Nephron (organoid): ENCODE measurements around the gene AGFG2.
"Not testable (repeated sequence)": the region's sequence is repeated elsewhere in the genome, so short reads cannot be mapped to it uniquely, and the experiment has no call there.

Source experiments
- H3K27ac Mint-ChIP-seq, 3 experiments: 2 replicates each; pipeline ENCODE4 v1.8.0; 2020; ENCODE audit warnings: mixed read lengths in 3 of 3, mild to moderate bottlenecking in 2 of 3, moderate library complexity in 1 of 3
- H3K27me3 Mint-ChIP-seq: 2 replicates; pipeline ENCODE4 v1.8.0; 2021; ENCODE audit warnings: low read depth, mild to moderate bottlenecking, moderate library complexity, mixed read lengths
- H3K36me3 Mint-ChIP-seq: 2 replicates; pipeline ENCODE4 v1.8.0; 2020; ENCODE audit warnings: low read depth, mixed read lengths
- H3K4me1 Mint-ChIP-seq: 2 replicates; pipeline ENCODE4 v1.8.0; 2020; ENCODE audit warnings: mixed read lengths
- H3K4me3 Mint-ChIP-seq, 3 experiments: 2 replicates each; pipeline ENCODE4 v1.8.0; 2020; ENCODE audit warnings: mild to moderate bottlenecking in 3 of 3, mixed read lengths in 3 of 3, moderate library complexity in 2 of 3
- H3K9me3 Mint-ChIP-seq: 2 replicates; pipeline ENCODE4 v1.8.0; 2020; ENCODE audit warnings: mixed read lengths
- TF ChIP-seq, protein P1 (sequence below), 3 experiments: fragments of 200-600 bp; sonication (generic); IDR thresholded peaks; one replicate each; pipeline ENCODE4 v1.5.0; 2021; ENCODE audit warnings: antibody characterized with exemption in 3 of 3; ENCODE audit not compliant: unreplicated experiment in 3 of 3

Gene AGFG2

DNA sequence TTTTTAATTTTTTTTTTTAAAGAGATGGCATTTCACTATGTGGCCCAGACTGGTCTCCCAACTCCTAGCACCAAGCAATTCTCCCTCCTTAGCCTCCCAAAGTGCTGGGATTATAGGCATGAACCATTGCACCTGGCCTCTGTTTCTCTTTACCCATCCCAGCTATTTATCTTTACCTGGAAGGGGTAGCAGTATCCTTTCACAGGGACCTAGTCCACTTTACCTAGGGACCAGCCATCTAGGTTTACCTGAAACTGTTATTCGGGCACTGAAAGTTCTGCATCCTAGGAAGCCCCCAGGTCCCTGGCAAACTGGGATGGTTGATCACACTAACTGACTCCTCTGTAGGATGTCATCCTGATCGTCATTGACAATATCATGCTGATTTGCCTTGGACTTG is 21.7 kb upstream of the AGFG2 start:
- Mint-ChIP-seq H3K4me1 (peaks cover 12% of the 10 kb centered on the region), H3K4me3 (no peak overlapping the region), H3K27me3 (no peaks in the 10 kb centered on the region), H3K27ac (no peak overlapping the region), H3K36me3 (no peaks in the 10 kb centered on the region), H3K9me3 (no peaks in the 10 kb centered on the region)
- TF ChIP-seq, protein P1, sequence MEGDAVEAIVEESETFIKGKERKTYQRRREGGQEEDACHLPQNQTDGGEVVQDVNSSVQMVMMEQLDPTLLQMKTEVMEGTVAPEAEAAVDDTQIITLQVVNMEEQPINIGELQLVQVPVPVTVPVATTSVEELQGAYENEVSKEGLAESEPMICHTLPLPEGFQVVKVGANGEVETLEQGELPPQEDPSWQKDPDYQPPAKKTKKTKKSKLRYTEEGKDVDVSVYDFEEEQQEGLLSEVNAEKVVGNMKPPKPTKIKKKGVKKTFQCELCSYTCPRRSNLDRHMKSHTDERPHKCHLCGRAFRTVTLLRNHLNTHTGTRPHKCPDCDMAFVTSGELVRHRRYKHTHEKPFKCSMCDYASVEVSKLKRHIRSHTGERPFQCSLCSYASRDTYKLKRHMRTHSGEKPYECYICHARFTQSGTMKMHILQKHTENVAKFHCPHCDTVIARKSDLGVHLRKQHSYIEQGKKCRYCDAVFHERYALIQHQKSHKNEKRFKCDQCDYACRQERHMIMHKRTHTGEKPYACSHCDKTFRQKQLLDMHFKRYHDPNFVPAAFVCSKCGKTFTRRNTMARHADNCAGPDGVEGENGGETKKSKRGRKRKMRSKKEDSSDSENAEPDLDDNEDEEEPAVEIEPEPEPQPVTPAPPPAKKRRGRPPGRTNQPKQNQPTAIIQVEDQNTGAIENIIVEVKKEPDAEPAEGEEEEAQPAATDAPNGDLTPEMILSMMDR (IDR thresholded peaks at IDR 0.05; ENCODE audit: unreplicated experiment in 3 of 3) = no peak

DNA sequence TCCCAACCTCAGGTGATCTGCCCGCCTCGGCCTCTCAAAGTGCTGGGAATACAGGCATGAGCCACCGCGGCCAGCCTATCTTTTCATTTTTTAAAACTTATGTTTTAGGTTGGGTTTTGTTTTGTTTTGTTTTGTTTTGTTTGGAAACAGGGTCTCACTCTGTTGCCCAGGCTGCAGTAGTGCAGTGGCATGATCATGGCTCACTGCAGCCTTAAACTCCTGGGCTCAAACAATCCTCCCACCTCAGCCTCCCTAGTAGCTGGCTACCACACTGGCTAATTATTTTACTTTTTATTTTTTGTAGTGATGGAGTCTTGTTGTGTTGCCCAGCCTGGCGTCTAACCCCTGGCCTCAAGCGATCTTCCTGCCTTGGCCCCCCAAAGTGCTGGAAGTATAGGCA is 19.4 kb upstream of the AGFG2 start:
- H3K27ac Mint-ChIP-seq = no peak overlapping the region
- H3K4me3 Mint-ChIP-seq = no peak overlapping the region

DNA sequence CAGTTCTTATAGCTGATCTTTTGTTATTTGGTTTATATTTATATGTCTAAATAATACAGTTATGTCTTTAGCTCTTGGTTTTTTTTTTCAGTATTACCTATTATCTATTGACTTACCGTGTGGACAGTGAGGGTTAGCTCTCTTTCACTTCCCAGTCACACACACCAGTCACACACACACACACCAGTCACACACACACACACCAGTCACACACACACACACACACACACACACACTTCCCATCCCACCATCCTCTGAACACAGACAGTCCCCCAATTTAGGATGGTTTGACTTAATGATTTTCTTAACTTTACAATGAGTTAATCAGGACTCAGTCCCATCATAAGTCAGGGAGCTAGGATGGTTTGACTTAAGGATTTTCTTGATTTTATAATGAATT is 18.9 kb upstream of the AGFG2 start:
- Mint-ChIP-seq H3K4me1 (peaks cover 9% of the 10 kb centered on the region), H3K4me3 (no peak overlapping the region), H3K27ac (no peak overlapping the region), H3K9me3 (peaks cover 3% of the 10 kb centered on the region), H3K27me3 (no peaks in the 10 kb centered on the region), H3K36me3 (no peaks in the 10 kb centered on the region)
- TF ChIP-seq, protein P1 (IDR thresholded peaks at IDR 0.05; ENCODE audit: unreplicated experiment in 3 of 3) = no peak

More for the DNA sequence above, 19.4 kb upstream of the AGFG2 start:
- H3K4me1 Mint-ChIP-seq = peaks cover 12% of the 10 kb centered on the region
- H3K36me3 Mint-ChIP-seq = no peaks in the 10 kb centered on the region
- no peaks in the 10 kb centered on the region for H3K27me3 Mint-ChIP-seq
- TF ChIP-seq, protein P1 (IDR thresholded peaks at IDR 0.05; ENCODE audit: unreplicated experiment in 3 of 3) = no peak
- no peaks in the 10 kb centered on the region for H3K9me3 Mint-ChIP-seq

DNA sequence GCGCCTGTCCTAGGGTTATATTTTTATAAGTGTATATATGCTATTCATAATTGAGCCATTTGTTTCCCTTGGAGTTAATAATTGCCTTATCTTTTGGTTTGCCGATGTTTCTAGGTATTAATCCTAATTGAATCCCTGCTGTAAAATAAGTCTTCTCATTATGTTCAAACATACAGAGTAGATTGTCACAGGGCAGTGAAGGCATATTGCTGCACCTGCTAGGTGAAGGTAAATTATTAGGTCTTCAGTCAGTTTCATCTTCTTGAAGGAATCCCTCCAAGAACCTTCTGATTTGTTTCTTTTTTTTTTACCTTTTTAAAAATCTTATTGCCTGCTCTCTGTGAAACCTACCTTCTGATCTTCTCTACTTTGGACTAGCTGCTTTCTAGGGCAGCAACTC is 17.9 kb upstream of the AGFG2 start:
- H3K36me3 Mint-ChIP-seq = no peaks in the 10 kb centered on the region
- H3K27me3 Mint-ChIP-seq = no peaks in the 10 kb centered on the region
- TF ChIP-seq, protein P1 (IDR thresholded peaks at IDR 0.05; ENCODE audit: unreplicated experiment in 3 of 3) = no peak
- H3K27ac Mint-ChIP-seq = no peak overlapping the region
- H3K4me1 Mint-ChIP-seq = peaks cover 4% of the 10 kb centered on the region
- no peak overlapping the region for H3K4me3 Mint-ChIP-seq
- peaks cover 6% of the 10 kb centered on the region for H3K9me3 Mint-ChIP-seq

DNA sequence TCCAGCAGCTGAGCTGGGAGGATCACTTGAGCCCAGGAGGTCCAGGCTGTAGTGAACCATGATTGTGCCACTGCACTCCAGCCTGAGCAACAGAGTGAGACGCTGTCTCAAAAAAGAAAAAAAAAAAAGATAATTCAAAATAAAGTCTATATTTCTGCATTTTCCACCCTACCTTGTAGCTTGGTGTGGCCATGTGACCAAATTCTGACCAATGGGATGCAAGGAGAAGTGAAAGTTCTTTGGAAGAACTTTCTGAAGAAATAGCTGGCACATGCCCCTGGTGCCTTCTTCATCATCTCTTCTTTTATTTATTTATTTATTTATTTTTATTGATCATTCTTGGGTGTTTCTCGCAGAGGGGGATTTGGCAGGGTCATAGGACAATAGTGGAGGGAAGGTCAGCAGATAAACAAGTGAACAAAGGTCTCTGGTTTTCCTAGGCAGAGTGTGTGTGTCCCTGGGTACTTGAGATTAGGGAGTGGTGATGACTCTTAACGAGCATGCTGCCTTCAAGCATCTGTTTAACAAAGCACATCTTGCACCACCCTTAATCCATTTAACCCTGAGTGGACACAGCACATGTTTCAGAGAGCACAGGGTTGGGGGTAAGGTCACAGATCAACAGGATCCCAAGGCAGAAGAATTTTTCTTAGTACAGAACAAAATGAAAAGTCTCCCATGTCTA is 17.0 kb upstream of the AGFG2 start:
- H3K27ac Mint-ChIP-seq, H3K4me3 Mint-ChIP-seq, H3K4me1 Mint-ChIP-seq, H3K9me3 Mint-ChIP-seq, H3K27me3 Mint-ChIP-seq, H3K36me3 Mint-ChIP-seq: not testable (repeated sequence)

DNA sequence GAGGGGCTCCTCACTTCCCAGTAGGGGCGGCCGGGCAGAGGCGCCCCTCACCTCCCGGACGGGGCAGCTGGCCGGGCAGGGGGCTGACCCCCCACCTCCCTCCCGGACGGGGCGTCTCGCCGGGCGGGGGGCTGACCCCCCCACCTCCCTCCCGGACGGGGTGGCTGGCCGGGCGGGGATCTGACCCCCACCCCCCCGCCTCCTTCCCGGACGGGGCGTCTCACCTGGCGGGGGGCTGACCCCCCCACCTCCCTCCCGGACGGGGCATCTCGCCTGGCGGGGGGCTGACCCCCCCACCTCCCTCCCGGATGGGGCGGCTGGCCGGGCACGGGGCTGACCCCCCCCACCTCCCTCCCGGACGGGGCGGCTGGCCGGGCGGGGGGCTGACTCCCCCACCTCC is 15.8 kb upstream of the AGFG2 start:
- H3K27ac Mint-ChIP-seq, H3K4me1 Mint-ChIP-seq, H3K9me3 Mint-ChIP-seq: not testable (repeated sequence)

DNA sequence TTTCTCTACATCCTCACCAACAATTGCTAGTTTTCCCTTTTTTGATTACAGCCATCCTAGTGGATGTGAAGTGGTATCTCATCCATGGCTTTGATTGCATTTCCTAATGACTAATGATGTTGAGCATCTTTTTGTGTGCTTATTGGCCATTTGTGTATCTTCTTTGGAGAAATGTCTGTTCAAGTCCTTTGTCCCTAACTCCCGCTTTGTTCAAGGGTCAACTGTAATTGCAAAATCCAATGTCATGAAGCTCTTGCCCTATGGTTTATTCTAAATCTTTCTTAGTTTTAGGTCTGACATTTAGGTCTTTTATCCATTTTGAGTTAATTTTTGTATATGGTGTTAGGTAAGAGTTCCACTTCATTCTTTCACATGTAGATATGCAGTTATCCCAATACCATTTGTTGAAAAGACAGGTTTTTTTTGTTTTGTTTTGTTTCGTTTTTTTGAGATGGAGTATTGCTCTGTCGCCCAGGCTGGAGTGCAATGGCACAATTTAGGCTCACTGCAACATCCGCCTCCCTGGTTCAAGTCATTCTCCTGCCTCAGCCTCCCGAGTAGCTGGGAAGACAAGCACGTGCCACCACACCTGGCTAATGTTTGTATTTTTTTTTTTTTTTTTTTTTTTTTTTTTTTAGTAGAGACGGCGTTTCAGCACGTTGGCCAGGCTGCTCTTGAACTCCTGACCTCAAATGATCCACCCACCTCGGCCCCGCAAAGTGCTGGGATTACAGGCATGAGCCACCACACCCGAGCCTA is 10.7 kb upstream of the AGFG2 start:
- H3K27me3 Mint-ChIP-seq, H3K27ac Mint-ChIP-seq, H3K36me3 Mint-ChIP-seq, H3K9me3 Mint-ChIP-seq, H3K4me1 Mint-ChIP-seq, H3K4me3 Mint-ChIP-seq: not testable (repeated sequence)

More for the DNA sequence above, 15.8 kb upstream of the AGFG2 start:
- not testable (repeated sequence) for H3K27me3 Mint-ChIP-seq, H3K4me3 Mint-ChIP-seq, H3K36me3 Mint-ChIP-seq
